CD4-positive, alpha-beta T cell treated with Interleukin-12 subunit alpha and Interleukin-12 subunit beta, for 1 hour (primary cell): ENCODE data around the gene ARID5B.

Experiments
- DNase-seq: peaks from one replicate; pipeline ENCODE4 v3.0.0-alpha.2; 2020

The ARID5B gene

DNA sequence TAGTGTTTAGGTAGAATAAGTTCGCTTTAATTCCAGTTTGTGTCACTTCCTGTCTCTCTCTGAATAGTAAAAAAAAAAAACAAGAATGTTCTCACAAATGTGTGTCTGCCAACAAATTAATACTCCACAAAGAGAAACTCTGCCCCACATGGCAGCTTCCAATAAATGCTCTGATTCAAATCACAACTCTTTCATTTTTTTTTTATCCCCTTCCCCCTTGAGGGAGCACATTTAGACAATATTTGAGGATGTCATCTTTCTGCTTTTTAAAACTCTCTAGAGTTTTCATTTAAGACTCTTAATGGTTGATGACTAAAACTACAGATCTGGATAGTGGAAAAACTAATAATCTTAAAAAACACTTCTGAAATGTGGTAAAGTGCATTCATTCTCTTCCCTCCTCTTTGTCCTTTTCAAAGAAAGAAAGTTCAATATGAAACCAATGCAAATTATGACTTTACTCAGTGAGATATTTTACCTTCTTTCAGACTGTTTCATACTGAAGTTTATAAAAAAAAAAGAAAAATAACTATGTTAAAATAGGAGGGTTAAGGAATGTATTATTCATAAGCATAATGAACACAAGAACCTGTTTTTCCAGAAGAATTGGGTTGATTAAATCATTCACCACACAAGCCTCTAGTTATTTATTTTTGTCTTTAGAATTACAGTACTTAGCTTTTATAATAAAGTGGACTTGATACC lies 42.3 kb downstream of the ARID5B start:
- peak; percentile 63 for DNase-seq

DNA sequence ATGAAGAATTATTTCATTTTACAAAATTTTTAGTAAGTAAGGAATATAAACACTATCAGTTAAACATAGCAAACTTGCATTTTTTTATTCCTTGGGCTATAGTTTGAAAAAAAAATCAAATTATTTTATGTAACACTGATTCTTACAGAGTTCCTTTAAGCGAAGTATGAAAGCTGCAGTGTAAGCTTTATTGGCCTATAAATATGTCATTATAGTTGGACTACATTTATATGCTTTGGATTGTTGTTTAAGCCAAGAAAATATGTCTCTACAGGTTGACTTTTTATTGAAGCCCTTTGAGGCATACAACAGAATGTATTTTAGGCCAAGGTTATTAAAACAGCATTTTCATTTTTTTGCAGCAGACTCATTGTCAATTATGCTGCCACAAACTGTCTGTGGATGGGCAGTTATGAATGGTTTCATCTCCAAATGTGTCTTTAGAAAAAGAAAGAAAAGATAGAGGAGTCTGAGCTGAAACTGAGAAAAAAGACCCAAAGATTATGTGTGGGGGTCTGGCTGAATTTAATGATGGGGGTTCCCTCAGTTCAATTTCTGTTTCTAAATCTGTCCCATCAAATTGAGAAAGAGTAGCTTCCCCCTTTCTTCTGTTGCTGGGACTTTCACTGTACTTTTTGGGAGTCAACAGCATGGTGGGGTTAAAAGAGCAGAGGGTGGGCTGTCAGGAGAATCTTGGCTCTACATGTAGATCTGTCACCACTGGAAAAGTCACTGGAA lies 43.1 kb downstream of the ARID5B start:
- no peak for DNase-seq

DNA sequence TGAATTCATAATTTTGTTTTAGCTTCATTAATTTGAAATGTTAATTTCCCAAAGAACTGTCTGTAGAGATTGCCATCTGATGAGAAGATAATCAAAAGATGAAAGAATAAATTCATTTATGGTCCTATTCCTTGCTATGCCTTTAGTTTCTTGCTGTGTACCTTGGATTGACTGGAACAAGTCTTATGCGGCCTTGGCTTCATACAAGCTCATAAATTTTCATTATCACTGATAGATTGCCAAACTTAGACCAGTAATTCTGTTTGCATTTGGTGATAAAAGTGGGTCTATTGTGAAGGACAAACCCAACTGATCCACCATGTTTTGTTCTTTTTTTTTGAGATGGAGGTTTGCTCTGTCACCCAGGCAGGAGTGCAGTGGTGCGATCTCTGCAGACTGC lies 48.2 kb downstream of the ARID5B start:
- DNase-seq, result no peak

DNA sequence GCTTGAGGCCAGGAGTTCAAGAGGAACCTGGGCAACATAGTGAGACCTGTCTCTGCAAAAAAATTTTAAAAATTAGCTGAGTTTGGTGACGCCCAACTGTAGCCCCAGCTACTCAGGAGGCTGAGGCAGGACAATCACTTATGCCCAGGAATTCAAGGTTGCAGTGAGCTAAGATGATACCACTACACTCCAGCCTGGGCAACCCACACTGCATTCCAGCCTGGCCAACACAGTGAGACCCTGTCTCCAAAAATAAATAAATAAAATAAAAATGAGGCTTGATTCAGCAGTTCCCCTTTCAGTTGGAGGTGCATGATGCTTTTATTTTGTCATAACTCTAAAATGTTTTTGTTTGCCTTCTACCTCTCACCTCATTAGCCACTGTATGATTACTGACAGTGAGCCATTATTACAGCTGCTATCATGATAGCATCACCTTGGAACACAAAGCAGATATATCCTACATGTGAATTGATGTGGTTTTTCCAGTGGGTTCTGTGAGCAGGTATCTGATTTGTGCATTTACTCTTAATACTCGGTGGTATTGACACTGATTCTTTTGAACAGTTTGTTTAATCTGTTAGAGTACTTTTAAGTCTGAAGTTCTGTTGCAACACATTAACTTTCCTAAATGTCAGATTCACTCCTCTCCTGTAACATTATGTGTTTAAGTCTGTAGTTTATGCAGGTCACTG lies 49.1 kb downstream of the ARID5B start:
- DNase-seq, result no peak

DNA sequence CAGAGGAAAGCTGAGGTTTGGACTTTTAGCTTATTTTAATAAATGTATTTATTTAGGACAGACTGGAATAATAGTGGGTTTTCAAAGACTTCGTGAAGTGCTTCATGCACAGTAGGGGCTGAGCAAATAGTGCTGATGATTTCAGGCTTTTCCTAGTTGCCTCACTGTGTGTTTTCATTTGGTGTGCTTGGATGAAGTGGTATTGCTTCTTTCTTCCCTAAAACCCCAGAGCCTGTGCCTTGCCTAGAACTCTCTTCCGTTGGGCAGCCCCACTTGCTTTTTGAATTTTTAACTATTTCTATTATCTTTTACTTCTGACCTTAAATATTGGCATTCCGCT lies 49.6 kb downstream of the ARID5B start:
- DNase-seq, result no peak

DNA sequence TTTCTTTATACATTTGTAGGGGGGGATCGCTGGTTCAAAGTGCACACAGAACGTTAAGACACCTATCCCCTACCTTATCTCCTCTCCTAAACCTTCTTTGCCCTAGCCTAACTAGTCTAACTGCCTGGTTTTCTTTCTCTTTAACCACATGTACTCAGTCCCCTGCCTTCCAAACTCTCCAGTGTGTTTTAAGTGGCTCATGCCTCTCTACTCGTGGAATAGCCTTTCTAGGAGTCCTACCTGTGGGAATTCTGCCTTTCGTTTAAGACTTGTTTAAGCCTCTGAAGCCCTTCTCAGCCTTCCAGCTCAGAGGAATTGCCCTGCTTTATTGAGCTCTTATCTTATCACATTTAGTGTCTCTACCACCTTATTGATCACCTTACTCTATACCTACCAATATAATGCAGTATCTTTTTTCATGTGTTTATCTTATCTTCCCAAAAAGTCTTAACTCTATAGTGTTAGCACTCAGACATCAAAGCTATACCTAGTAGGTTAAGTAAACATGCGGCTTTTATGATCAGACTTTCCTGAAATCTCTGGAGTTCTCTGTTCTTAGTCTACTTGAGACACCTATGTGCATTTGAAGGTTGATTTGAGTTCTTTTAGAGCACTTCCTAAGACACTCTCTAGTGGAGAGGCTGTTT lies 50.7 kb downstream of the ARID5B start:
- DNase-seq, result no peak

DNA sequence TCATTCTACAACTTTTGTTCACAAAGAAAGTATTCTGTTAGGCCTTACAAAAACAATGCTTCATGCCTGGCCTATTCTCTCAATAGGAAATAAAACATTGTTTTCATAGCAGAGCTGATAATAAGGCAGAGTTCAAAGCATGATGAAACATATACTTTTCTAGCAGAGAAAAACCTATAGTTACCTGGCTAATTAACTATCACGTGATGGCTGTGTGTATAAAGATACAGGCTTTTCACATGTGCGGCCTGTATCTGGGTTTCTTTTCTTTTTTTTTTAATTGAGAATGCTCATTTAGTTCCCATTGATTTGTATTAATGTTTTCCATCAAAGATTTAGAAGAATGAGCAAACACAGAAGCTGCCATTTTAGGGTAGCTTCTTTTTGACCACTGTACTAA lies 51.7 kb downstream of the ARID5B start:
- no peak for DNase-seq

DNA sequence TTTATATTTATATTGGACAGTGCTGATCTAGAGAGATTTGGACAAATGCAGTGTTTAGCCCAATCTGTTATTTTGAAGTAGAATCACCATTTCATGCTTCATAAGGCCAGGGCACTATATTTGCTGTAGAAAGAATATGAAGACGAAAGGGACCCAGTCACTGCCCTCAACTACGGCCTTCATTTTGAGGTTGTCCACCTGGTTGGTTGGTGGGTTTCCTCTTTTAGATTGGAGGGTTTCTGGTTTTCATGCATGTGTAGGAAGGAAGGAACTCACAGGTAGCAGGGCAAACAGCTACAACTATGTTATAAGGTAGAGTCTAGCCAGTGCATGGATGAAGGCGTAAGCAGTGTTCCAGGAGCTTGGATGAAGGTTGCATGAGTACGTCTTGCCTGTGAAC lies 56.3 kb downstream of the ARID5B start:
- DNase-seq, result no peak

DNA sequence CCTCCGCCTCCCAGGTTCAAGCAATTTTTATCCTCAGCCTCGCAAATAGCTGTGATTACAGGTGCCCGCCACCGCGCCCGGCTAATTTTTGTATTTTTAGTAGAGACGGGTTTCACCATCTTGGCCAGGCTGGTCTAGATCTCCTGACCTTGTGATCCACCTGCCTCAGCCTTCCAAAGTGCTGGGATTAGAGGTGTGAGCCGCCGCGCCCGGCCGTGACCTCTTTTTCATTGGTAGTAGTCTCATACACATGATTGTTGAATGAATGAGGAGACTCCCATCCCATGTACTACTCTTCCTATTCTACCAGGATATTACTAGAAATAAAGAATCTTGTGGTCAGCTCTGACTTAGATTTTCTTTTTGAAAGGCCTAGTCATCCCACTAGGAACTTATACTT lies 56.8 kb downstream of the ARID5B start:
- no peak for DNase-seq

DNA sequence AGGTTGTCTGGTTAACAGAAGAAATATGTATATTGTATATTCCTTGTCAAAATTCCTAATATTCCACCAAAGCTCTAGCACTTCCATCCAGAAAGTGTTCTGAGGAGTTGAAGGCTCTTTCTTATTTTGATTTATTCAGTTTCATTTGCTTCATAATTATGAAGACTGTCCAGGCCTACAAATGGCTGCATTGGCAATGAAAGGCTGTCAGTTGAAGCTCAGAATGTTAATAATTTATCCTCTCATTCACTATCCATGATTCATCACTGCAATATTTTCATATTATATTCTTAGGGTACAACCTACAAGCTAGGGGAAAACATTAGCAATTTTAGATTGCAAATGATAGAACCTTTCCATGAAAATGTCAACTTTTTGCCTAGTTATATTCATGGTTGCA lies 57.3 kb downstream of the ARID5B start:
- DNase-seq, result no peak

DNA sequence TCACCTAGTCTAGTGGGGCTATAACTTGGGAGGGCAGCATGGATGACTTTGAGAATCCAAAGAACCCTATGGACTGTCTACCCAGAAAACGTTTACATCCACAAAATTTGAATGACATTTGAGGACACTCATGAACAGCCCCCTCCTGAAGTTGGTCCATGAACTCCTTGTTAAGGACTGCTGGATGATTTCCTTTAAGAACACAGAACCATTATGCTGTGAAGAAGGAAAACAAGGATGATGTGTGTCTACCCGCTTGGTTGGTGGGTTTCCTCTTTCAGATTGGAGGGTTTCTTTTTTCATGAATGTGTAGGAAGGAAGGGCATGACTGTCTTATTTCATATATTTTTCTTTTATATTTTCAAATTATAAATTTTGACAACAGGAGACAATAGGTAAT lies 58.3 kb downstream of the ARID5B start:
- DNase-seq, result no peak

DNA sequence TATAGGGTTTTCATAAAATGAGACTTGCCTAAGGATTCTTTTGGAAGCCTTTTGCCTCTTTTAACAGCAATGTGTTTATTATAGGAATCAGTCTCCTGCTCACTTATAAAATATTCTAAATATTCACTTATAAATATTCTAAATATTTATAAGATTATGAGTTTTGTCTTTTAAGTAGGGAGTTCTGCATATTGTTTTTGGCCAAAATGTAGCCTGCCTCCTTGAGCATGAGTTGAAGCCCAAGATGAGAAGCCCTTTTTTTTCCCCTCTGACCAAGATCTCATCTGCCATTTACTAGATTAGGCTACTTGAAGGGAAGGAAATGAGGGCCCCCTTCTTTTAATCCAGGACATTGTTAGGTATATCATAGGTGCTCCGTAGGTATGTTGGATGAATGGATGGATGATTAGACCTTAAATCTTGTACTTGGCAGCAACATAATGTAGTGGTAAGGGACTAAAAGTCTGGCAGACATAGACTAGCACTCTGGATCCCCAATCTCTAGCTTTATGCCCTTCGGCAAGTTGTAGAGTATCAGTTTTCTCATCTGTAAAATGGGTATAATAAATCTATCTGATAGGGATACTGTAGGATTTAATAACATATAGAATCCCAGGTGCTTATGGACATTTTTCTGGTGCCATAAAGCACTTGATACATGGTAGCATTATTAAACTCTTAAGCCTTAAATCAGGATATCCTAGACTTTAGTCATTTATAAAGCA lies 59.1 kb downstream of the ARID5B start:
- DNase-seq, result no peak

DNA sequence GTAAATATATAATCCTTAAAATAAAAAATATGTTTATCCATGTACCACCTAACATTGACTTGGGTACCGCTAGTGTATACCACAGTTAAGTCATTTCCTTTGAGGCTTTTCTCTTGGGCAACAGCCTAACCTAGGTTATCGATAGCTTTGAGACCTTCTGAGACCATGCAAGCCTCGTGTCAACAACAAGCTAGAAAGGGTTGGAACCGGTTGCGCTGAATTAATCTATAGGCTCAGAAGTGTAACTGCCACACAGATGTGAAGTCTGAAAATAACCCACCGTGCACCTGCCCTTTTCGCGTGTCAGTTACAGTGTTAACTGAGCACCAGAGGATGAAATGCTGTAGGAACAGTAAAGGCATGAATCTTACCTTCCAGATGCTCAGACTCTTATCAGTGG lies 59.8 kb downstream of the ARID5B start:
- peak; percentile 61 for DNase-seq

DNA sequence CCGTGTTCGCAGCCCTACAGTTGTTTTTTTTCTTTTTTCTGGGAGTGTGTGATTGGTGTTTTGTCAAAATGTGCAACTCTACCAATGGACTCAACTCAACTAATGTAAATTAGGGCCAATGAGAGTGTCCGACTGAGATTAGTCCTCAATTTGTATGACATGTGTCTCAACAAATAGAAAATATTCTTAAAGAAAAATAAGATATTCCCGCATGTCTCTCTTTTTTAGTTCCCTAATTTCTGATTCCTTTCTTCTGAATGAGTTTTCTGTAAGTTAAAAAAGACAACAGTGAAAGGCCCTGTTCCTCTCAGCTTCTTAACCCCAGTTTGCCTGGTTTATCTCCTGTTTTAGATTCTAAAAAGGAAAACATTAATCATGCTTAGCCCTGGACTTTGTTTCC lies 61.5 kb downstream of the ARID5B start:
- no peak for DNase-seq

DNA sequence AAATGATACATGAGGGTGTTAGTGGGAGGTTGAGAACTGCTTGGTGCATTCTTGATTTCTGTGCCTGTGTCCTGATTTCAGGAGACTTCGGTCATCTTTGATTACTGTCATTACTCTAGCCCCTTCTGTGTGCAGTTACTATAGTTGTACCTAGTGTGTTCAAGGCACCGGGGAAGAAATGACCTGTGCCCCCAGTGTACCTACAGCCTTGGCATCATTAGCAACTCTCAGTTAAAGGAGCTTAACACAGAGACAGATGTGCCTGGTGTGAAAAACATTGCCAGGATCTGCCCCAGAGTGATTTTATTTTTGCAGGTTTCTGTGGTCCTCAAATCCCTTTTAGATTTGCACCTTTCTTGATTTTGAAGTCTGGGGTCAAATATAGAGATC lies 62.2 kb downstream of the ARID5B start:
- DNase-seq, result no peak

DNA sequence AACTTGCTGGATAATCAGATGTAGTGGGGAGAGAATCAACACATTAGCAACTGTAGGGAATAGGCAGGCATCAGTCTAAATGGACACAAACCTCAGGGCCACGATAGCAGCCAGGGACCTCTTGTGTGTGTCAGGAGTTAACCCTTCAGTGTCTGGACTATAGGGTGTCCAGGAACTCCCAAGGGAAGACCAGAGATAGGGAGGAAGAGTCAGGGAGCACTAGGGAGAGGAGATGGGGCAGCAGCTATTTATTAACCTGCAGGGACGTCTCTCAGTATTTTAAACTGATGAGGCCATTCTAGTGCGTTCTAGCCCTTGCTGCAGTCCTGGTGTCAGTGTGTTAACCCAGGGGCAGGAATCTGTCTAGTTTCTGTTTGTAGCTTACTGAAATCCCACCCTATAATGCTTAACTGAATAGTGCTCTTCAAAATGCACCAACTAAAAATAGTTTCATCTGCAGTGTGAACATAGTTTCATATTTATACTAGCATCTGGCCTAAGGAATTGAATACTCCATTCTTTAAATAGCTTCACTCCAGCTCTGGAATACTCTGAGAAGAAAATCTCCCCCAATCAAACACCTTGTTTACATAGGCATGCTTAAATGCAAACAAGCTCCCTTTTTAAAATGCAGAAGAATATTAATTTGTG lies 62.7 kb downstream of the ARID5B start:
- no peak for DNase-seq

DNA sequence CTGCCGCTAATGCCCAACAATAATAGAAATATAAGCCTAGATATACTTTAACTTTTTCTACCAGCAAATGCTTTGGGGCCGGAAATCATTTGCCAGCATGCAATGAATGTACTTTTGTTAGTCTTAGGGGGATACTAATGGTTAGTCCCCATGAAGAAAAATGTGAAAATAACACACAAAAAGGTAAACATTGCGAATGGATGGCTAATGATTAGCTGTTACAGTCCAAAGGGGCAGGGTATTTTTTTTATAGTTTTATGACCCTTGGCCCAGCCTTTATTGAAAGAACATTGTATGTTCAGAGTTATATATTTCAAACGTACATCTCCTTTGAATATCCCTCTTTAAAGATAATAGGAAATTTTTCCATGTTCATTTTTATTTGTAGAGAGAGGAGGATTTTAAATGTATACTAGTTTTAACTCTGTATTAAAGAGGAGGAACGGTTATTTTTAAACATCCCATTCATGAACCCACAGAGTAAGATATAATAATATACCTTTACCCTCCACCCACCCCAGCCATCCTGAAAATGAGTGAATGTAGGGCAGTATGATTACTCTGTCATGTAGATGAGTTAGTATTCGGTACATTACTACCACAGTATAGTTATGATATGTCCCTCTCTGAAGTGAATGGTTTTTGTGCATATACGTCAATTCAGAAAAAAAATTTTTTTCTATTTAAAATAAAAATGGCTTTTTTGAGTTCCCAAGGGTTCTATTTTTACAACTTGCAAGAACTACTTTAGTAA lies 63.6 kb downstream of the ARID5B start:
- no peak for DNase-seq

DNA sequence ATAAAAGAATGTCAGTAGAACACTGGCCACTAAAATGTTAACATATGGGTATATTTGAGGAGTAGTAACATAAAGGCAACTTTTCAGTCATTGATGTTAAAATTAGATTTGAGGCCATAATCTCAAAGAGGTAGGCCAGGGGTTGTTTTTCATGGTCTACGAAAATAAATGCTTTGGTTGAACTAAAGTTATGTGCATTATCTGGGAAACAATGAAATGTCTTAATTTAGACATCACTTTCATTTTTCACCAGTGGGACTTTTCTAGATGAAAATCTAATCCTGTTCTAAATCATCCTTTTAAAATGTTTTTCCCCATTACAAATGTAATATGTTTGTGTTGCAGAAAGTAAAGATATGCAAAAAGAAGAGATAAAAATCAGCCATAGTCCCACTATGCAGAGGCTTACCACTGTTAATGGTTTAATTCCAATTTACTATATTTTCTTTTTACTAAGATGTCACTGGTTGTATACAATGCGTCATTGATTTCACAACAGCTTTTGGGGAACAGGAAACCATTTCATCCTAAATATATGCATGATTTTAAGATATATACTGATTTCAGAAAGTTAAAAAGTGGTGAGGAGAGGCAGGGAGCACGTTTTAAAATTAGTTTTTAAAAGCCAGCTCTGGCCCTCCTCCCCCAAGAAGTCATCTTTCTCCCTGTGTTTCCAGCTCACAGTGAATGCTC lies 64.3 kb downstream of the ARID5B start:
- no peak for DNase-seq

DNA sequence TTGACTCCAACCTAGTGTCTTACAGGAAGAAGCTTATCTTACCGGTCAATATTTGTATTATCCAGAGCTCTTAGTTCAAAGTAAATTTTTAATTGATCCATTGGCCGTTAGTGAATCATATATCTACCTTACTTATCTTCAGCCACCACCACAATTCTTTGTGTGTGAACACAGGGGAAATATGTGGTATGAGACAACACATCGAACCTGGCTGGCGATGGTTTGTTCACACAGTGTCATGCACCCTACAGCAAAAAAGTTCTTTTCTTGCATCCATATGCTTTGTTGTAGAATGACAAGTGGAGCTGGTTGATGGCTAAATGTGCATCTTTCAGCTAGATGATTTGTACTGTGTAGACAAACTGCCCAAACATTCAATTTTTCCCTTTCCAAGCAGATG lies 65.8 kb downstream of the ARID5B start:
- no peak for DNase-seq

DNA sequence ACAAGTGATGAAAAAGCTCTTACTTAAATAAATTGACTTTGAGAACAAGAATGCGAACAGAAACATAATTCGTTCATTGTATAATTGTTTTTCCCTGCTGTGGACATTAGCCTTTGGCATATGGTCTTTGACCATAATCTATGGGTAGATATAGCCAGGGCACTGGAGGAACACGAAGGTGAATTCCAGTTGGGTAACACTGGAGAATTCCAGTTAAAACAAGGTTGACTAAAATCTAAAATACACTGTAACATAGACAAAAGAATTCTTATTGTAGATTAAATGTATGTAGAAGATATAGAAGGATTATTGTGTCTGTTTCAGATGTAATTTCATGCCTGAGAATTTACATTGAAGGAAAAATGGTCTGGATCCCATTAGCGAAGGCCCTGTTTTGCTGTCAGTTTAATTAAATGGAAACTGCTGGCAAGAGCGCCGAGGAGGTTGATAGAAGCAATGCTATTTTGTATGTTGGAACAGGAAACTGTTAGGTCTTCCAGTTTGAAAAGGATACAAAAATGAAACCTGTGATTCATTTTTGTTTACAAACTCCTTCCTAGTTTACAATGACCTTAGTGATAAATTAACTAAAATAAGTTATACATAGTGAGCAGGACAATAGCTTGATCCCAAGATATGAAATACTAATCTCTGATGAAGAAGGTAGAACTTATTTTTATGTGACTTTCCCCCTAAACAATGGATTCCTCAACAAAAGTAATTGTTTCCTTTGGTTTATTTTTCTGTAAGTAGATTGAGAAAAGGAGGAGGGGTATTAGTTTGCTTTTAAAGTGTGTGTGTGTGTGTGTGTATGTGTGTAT lies 68.9 kb downstream of the ARID5B start:
- no peak for DNase-seq
